ENCODE data around the gene SULT1C4. TPM values are rescaled to one million over a fixed set of nuclear protein-coding genes. Genes with fewer than 3 reads are reported as not detected.

Gene SULT1C4
- total and polyA plus RNA-seq, 2 of the 8 experiments (the other 6 are each of a cell fraction or from before 2014, with no cell fraction given): 1.5 to 2.1 TPM

GRCh38 chr2:108364676-108365297 is 13.0 kb upstream of the SULT1C4 start (continued):
- TF ChIP-seq CHD7 (IDR thresholded peaks at IDR 0.05; ENCODE audit: insufficient replicate concordance, low read length) (no peak), MAX (IDR thresholded peaks at IDR 0.05) (no peak), TCF12 (IDR thresholded peaks at IDR 0.05; ENCODE audit: low read depth, low read length) (no peak), TEAD4 (IDR thresholded peaks at IDR 0.05; ENCODE audit: low read depth, low read length) (peak; percentile 60; the same call in 1 of the 2 replicates), CTCF (IDR thresholded peaks at IDR 0.05; ENCODE audit: control extremely low read depth in 1 of 3, insufficient read depth in 1 of 3, low read depth in 1 of 3, low read length in 3 of 3) (no peak), POU5F1 (IDR thresholded peaks at IDR 0.05; ENCODE audit: low read depth, low read length) (no peak), RFX5 (IDR thresholded peaks at IDR 0.05; ENCODE audit: borderline replicate concordance, low read depth, low read length) (no peak), BCL11A (IDR thresholded peaks at IDR 0.05; ENCODE audit: low read depth in 2 of 2, low read length in 2 of 2) (no peak)

Measured in H1 (cell line).